Stimulated activated CD4-positive, alpha-beta T cell treated with anti-CD3 and anti-CD28 coated beads, Interleukin-4, amount 100 ng/mL, for 1 hour (primary cell): ENCODE data around the gene PPT1.

Experiments
- DNase-seq: peaks from one replicate; pipeline ENCODE4 v3.0.0-alpha.2; 2020

Gene PPT1

DNA sequence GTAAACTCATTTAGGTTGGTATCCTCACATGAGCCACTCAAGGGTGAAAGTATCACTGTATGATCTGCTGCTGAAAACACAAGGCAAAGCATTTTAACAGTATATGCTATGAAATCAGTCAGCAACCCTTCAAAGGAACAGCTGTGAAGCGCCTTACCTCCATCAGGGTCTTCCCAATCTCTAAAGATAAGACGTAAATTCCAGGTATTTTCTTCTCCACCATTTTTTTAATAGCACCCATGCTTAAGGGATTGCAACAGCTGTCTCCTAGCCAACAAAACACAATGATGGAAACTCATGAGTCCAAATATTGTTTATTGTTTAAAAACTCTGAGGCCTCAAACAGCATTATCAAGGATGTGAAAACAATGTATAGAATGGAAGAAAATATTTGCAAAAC lies 4.8 kb downstream of the PPT1 start:
- DNase-seq, result no peak

DNA sequence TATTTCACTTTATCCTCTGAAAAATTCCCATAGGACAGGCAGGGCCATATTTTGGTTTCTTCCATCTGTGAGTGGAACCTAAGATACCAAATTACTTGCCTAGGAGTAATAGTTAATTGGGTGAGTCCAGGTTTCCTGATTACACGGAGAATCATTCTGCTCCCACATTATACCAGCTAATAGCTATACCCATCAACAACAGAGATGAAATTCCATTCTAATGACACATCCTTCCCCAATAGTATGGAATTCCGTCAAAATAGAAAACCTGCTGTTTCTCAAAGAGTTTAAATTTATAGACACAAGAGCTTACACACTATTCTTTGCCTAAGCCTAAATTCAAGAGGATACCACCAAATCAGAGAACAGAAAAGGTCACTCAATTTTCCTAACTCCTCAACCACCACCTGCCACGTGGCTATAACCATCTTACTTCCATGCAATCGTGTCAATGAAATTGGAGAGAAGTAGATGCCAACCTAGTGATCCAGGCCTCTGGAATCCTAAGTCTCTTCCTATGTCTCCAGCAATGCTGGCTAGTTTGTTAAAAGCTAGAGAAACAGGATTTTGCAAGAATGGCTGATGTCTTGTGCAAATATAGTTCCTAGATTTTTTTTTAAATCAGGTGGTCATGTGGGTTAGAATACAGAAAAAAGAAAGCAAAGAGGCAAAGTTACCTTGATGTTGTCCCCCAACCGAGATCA lies 6.2 kb downstream of the PPT1 start:
- DNase-seq, result no peak

DNA sequence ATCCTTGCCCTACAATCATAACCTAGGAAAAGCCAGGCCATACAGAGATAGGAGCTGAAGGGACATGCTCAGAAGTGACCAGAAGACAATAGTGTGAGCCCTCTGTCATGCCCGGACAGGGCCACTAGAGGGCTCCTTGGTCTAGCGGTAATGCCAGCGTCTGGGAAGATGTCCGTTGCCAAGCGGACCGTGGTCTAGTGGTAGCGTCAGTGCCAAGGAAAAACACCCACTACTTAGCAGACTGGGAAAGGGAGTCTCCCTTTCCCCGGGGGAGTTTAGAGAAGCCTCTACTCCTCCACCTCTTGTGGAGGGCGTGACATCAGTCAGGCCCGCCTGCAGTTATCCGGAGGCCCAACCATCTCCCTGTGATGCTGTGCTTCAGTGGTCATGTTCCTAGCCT lies 12.3 kb downstream of the PPT1 start:
- DNase-seq, result peak; percentile 36

- no peak for DNase-seq
These were observed 15.2 kb downstream of the PPT1 start for GRCh38 chr1:40081871-40082270.

- no peak for DNase-seq
These were observed 17.2 kb downstream of the PPT1 start for GRCh38 chr1:40079774-40080400.

- DNase-seq, result peak; percentile 5
These were observed 18.3 kb downstream of the PPT1 start for GRCh38 chr1:40078512-40079333.

- no peak for DNase-seq
These were observed 20.1 kb downstream of the PPT1 start for GRCh38 chr1:40076895-40077312.

GRCh38 chr1:40075266-40075665 lies 21.8 kb downstream of the PPT1 start:
- DNase-seq, result no peak

- DNase-seq, result no peak
These were observed 24.0 kb downstream of the PPT1 start for GRCh38 chr1:40073062-40073461.

GRCh38 chr1:40072142-40072541 lies 24.9 kb downstream of the PPT1 start:
- DNase-seq, result no peak

- DNase-seq, result no peak
These were observed 29.2 kb downstream of the PPT1 start for GRCh38 chr1:40067851-40068250.

DNA sequence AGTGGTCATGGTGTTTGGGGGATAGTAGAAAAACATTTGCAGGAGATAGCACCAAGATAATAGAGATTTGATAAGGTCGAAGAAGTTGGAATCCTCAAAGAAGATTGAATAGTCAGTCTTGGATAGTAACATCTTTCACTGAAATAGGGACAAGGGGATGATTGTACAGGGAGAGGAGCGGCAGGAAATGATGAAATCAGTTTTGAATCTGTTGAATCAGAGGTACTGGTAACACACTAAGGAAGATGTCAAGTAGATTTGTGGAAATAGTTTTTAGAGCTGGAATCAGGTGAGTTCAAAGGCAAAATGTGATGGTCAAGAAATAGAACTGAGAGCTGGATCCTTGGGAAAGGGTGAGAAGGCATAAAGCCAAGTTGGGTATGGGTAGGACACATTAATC lies 30.0 kb downstream of the PPT1 start:
- DNase-seq, result no peak

- no peak for DNase-seq
These were observed 32.1 kb downstream of the PPT1 start for GRCh38 chr1:40064797-40065499.

GRCh38 chr1:40059960-40060750 lies 36.9 kb downstream of the PPT1 start:
- DNase-seq, result no peak

- no peak for DNase-seq
These were observed 37.6 kb downstream of the PPT1 start for GRCh38 chr1:40059338-40059959.

DNA sequence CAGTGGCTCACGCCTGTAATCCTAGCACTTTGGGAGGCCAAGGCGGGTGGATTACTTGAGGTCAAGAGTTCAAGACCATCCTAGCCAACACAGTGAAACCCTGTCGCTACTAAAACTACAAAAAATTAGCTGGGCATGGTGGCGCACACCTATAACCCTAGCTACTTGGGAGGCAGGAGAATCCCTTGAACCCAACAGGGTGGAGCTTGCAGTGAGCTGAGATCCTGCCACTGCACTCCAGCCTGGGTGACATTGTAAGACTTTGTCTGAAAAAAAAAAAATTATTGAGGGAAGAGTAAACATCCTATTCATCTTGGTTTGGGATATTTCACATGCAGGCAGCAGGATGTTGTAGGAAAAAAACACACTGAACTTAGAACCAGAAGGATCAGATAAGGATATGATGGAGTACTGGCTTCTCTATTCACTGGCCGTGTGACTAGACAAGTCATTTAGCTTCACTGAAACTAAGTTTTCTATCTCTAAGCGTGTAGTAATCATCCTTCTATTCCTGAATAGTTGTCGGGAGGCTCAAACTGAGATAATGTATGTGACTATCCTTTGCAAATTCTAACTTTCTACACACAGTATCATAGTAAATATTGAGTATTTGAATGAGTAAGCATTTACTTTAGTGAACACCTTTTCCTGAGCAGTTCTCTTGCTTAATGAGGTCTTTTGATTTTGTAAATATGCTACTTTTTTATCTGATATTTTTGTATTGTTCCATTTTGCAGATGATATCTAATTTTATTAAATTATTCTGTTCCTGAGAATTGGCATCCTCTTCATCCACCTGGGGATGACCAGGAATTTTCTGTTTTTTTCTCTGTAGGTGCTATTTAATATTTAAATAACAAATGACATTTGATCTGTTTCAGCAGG lies 38.4 kb downstream of the PPT1 start:
- no peak for DNase-seq

DNA sequence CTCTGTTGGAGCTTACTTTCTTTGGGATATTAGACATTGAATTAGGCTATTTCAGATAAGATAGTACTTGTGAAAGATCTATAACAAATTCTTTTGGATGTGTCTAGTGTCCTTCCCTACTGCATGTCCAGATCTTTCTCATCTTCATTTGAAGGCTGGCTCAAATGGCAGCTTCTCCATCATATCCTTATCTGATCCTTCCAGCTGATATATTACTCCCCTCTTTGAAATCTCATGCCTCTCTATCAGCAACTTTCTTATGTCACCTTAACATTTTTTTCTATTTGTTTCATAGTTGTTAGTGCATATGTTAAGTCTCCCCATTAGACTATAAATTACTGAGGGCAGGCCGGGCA lies 39.0 kb downstream of the PPT1 start:
- DNase-seq, result no peak

DNA sequence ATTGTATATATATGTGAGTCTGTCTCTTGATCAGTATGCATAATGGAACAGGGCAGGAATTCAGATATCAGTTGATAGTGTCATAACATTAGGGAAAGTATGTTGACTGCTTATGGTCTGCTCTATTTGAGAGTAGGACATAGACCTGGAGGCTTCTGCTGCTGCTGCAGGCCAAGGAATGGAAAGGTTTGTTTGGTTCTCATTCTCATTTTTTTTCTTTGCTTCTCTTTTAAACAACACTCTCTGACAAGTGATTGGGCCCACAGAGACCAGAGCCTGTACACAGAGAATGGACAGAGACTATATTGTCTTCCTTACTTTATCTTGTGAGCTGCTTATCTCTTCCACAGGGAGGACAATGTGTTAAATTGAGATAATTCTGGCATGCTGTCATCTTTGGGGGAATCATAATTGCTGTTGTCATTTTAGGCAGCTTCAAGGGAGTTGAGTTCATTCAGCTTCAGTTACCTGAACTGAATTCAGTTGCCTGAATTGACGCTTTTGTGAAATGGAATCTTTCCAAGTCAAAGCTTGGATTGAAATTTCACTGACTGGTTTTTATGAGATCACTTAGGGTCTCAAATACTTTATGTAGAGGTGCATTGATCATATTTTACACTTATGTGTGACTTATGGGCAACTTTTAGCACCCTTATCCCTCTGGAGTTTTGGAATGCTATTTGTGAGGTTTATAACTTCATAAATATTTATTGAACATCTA lies 39.6 kb downstream of the PPT1 start:
- DNase-seq, result no peak

DNA sequence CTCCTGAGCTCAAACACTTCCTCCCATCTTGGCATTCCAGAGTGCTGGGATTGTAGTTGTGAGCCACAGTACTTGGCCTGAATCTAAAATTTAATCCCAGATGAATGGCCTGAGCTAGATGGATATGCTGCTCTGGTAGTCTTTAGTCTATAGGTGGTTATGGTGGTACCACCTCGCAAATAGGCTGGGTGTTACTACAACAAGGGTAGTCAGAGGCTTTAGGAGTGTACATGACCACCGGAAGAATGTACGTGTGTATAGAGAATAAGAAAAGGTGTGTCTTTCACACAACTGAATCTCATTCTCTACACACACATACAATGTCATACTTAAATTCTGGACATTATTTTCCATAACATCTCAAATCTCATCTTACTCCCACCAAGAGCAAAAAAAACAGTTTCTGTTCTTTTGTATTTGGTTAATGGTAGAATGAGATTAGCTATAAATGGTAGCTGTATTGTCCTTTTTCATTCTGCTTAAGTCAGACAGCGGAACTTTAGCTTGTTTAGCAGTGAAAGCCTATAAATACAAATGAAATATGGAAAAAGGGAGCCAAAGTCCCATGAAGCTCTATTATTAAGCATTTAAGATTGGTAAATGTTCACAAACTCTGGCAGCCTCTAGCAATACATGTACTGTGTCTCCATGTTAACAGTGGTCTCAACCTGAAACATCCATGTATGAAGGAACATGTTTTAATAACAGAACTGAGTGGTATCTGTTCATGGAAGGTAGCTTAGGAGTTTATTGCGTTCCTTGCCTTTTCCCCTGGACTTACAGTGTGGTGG lies 40.3 kb downstream of the PPT1 start:
- DNase-seq, result no peak
